Cardiac muscle cell (in vitro differentiated cells and primary cell): ENCODE results near the gene IL3. TPM values are rescaled to one million over a fixed set of nuclear protein-coding genes. Genes with fewer than 3 reads are reported as not detected.

Source experiments
- DNase-seq, 2 donors: peaks; one replicate each; pipeline versions ENCODE4 v3.0.0 to v3.0.0-alpha.2; 2010 to 2017; ENCODE audit warnings: low read depth in 1 of 2, low spot score in 1 of 2
- H3K27ac ChIP-seq: fragments of 200-600 bp; sonication (generic); 2 replicates; pipeline ENCODE4 v1.5.1; 2016
- H3K27me3 ChIP-seq: fragments of 200-600 bp; sonication (generic); 2 replicates; pipeline ENCODE4 v1.6.0; 2016; ENCODE audit warnings: control low read depth
- H3K36me3 ChIP-seq: fragments of 200-600 bp; sonication (generic); 2 replicates; pipeline ENCODE4 v1.5.1; 2016; ENCODE audit warnings: control low read depth
- H3K4me1 ChIP-seq: fragments of 200-600 bp; sonication (generic); 2 replicates; pipeline ENCODE4 v1.8.1; 2017; ENCODE audit warnings: low read depth, mild to moderate bottlenecking, mixed run types
- H3K4me3 ChIP-seq: fragments of 200-600 bp; sonication (generic); 2 replicates; pipeline ENCODE4 v1.5.1; 2016; ENCODE audit warnings: mild to moderate bottlenecking
- H3K9me3 ChIP-seq: fragments of 200-600 bp; sonication (generic); 2 replicates; pipeline ENCODE4 v1.5.1; 2017; ENCODE audit warnings: low read depth, mild to moderate bottlenecking, control low read depth
- CTCF ChIP-seq: IDR thresholded peaks from 2 replicates; pipeline ENCODE4 v1.5.1; 2012; ENCODE audit warnings: low read depth, mild to moderate bottlenecking, low read length
- polyA plus RNA-seq: library from polyadenylated mRNA; unstranded; fragments of >200 nt; fragmentation: Nextera tagmentation; extraction: Ambion mirVana; gene quantifications from 2 replicates; pipeline ENCODE4 v1.2.1, GENCODE V29; 2016
- total RNA-seq: library from RNA; depleted of rRNA; stranded (reverse); fragments of >200 nt; gene quantifications from 2 replicates; pipeline ENCODE4 v1.2.3, GENCODE V29; 2016

Gene IL3
- total and polyA plus RNA-seq, 2 experiments from 2014 or later, result not detected

- Histone ChIP-seq H3K36me3 (no peaks in the 10 kb centered on the region), H3K4me3 (no peak overlapping the region), H3K4me1 (no peaks in the 10 kb centered on the region), H3K27ac (no peak overlapping the region), H3K27me3 (no peaks in the 10 kb centered on the region), H3K9me3 (no peaks in the 10 kb centered on the region)
- no peak for TF ChIP-seq CTCF
- DNase-seq, result no peak
Measured at GRCh38 chr5:132069561-132069960, 9.1 kb downstream of the IL3 start.

- Histone ChIP-seq H3K36me3 (no peaks in the 10 kb centered on the region), H3K9me3 (no peaks in the 10 kb centered on the region), H3K27ac (no peak overlapping the region), H3K4me3 (no peak overlapping the region), H3K27me3 (no peaks in the 10 kb centered on the region), H3K4me1 (no peaks in the 10 kb centered on the region)
- no peak for DNase-seq
- no peak for TF ChIP-seq CTCF
Measured at GRCh38 chr5:132069994-132070393, 9.5 kb downstream of the IL3 start.

- Histone ChIP-seq H3K4me1 (no peaks in the 10 kb centered on the region), H3K4me3 (no peak overlapping the region), H3K27me3 (no peaks in the 10 kb centered on the region), H3K36me3 (no peaks in the 10 kb centered on the region), H3K27ac (no peak overlapping the region), H3K9me3 (no peaks in the 10 kb centered on the region)
- no peak for TF ChIP-seq CTCF
- DNase-seq, result peak in 1 of 2 donors; percentile 43
Measured at GRCh38 chr5:132070460-132071337, 10.2 kb downstream of the IL3 start.

GRCh38 chr5:132071338-132071707, 10.9 kb downstream of the IL3 start:
- Histone ChIP-seq H3K27ac (no peak overlapping the region), H3K4me3 (no peak overlapping the region), H3K9me3 (no peaks in the 10 kb centered on the region), H3K27me3 (no peaks in the 10 kb centered on the region), H3K36me3 (no peaks in the 10 kb centered on the region), H3K4me1 (no peaks in the 10 kb centered on the region)
- no peak for DNase-seq
- no peak for TF ChIP-seq CTCF

GRCh38 chr5:132072070-132072469, 11.6 kb downstream of the IL3 start:
- Histone ChIP-seq H3K27ac (no peak overlapping the region), H3K27me3 (no peaks in the 10 kb centered on the region), H3K9me3 (no peaks in the 10 kb centered on the region), H3K4me1 (no peaks in the 10 kb centered on the region), H3K36me3 (no peaks in the 10 kb centered on the region), H3K4me3 (no peak overlapping the region)
- no peak for DNase-seq
- no peak for TF ChIP-seq CTCF
